Right kidney (tissue), 1 donor: ENCODE measurements around the gene ST3GAL3.

ENCODE experiments used
- DNase-seq: peaks from one replicate; pipeline ENCODE4 v3.0.0-alpha.2; 2016

Gene ST3GAL3

DNA sequence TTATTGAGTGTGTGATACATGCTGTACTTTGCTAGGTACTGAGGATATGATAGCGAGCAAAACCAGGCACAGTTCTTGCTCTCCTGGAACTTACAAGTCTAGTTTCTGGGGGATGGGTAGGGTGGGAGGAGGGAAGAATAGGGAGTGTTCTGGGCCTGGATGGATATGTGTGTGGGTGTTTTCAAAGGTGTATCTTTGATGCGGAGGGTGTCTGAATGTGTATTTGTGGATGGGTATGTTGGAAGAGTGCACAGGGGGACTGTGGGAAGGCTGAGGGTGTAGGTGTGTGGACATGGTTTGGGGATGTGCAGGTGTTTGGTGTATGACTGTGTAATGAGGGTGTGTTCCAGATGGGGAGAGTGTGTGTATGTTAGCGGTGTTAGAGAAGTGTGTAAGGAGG is 258.0 kb downstream of the ST3GAL3 start:
- DNase-seq: no peak

DNA sequence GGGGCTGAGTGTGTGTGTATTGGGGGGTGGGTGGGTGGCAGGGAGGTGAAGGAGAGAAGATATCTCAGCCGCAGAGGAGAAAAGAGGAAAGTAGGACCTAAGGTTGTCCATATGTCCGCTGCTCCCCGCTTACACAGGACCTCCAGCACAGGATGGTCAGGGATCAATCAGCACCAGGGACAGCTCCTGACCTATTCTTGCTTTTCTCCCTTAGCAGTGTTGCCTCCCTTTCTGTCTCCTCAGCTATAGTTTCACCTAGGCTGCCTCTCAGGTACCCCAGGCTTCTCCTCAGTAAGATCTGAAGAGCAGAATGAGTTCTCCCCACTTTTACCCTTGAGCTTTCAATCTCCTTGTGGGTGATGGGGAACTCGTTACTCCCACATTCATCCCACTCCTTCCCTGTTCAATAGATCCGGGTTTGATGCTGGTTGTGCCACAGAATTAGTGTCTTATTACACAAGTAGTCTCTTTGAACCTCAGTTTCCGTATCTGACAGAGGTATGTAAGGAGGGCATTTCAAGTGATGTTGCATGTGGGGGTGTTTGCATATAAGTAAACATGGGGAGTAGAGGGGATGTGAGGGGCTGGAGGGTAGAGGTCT is 261.1 kb downstream of the ST3GAL3 start:
- no peak for DNase-seq

DNA sequence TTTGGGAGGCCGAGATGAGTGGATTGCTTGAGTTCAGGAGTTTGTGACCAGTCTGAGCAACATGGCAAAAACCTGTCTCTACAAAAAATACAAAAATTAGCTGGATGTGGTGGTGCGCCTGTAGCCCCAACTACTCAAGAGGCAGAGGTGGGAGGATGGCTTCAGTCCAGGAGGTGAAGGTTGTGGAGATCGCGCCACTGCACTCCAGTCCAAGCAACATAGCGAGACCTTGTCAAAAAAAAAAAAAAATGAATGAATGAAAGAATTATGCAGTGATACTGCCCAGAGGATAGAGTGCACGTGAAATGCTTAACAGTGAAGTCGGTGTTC is 262.0 kb downstream of the ST3GAL3 start:
- DNase-seq: no peak

DNA sequence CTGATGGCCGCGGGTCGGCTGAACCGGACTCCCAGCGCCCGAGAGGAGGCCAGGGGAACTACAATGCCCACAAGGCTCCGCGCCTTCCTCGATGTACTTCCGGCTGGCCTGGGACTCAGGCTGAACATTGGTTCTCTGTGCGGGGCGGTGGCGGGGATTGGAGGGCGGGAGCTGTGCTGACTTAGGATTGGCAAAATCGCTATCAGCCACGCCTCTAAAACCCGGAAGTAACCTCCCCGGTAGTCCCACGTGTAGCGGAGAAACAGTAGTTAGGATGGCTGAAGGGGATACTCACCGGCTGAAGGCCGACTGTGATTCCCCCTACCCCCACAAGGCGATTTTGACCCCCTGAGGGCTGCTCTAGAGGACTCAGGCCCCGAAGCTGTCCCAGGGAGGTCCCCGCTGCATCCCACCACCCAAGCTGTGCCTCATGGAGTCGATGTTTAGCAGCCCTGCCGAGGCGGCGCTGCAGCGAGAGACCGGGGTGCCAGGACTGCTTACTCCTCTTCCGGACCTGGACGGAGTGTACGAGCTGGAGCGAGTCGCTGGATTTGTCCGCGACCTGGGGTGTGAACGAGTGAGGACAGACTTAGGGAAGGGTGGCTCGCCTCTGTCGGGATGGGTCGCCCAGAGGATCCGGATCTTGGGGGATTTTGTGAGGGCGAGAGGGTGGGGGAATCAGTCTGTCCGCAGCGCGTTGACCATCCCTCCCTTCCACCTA is 262.6 kb downstream of the ST3GAL3 start, which contains the start of gene DPH2:
Gene DPH2 (plus strand): TSS at position 265 of the 721 bp plus-strand sequence. CDS start 166 bp downstream, at position 431.
- peak; percentile 59 for DNase-seq

DNA sequence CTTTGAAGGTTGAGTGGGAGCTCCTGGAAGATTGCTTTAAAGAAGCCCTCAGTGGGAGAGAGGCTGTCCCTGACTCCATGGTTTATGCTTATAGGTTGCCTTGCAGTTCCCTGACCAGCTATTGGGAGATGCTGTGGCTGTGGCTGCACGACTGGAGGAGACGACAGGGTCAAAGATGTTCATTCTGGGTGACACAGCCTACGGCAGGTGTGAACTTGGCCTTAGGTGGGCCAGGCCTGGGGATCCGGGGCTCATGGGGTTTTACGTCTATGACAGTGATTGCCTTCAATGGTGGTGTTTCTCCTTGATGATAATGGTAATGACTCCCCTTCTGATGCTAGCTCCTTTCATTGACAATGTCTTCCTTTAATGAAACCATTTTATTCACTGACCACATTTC is 263.2 kb downstream of the ST3GAL3 start:
- DNase-seq: no peak

DNA sequence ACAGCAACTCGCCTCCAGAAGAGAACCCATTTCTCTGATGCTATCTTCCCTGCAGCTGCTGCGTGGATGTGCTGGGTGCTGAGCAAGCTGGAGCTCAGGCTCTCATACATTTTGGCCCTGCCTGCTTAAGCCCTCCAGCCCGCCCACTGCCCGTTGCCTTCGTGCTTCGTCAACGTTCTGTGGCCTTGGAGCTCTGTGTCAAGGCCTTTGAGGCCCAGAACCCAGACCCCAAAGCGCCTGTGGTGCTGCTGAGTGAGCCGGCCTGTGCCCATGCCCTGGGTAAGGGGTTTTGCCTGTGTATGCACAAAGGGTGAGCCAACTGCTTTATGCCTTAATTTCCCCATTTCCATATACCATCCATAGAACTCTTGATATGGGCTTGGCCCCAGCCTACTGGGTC is 263.6 kb downstream of the ST3GAL3 start:
- DNase-seq: no peak

DNA sequence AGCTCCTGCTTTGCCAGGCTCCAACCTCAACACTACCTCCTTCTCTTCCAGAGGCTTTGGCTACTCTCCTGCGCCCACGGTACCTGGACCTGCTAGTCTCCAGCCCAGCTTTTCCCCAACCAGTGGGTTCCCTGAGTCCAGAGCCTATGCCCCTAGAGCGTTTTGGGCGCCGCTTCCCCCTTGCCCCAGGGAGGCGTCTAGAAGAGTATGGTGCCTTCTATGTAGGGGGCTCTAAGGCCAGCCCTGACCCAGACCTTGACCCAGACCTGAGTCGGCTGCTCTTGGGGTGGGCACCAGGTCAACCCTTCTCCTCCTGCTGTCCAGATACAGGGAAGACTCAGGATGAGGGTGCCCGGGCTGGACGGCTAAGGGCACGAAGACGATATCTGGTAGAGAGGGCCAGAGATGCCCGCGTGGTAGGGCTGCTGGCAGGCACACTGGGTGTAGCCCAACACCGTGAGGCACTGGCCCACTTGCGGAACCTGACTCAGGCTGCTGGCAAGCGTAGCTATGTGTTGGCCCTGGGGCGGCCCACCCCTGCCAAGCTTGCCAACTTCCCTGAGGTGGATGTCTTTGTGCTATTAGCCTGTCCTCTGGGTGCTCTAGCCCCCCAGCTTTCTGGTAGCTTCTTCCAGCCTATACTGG is 264.1 kb downstream of the ST3GAL3 start:
- DNase-seq: no peak

DNA sequence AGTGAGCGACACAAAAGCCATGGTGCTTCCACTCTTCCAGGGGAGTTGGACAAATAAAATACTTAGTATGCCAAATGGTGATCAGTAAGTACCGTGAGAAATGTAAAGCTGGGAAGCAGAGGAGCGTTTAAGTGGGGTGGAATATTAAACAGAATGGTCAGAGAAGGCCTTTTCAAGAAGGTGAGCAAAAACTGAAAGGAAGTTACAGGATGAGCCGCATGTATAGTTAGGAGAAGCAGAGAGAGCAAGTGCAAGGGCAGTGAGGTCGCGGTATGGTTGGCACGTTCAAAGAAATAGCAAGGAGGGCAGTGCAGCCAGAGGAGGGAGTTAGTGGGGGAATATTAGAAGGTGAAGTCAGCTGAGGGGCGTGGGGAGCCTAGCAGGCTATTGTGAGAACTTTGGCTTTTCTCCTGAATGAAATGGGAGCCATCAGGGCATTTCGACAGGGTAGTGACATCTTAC is 266.7 kb downstream of the ST3GAL3 start:
- DNase-seq: no peak

DNA sequence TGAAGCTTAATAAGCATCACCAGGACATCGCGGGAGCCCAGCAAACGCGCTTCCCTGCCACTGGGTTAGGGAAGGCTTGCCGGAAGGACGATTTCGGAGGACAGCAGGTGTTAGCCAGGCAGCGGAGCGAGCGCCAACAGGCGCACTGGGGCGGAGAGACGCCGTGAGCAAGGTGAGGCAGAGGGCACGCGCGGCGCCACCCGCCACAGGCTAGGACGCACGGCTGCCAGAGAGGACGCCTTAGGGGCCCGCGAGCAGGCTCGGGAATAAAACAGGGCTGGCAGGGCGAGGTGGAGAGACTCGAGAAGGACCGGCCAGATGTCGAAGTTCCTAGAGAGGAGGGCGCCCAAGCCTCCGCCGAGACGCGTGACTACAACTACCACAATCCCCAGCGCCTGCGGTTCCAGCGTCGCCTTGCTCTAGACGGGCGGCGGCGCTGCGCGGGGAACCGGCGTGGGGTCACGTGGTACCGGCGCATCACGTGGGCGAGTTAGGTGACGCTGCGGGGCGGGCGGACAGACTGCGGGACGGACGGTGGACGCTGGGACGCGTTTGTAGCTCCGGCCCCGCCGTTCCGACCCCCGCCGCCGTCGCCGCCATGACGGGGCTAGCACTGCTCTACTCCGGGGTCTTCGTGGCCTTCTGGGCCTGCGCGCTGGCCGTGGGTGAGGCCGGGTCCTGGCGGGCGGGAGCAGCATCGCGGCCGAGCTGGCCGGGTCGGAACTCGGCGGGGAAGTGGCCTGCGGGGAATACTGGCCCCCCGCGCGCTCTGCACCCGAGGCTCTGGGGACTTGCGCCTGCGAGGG is 267.3 kb downstream of the ST3GAL3 start, which contains the start of gene ATP6V0B:
Gene ATP6V0B (plus strand): TSS at position 518 of the 806 bp plus-strand sequence. CDS start 81 bp downstream, at position 599.
- DNase-seq: peak; percentile 93

DNA sequence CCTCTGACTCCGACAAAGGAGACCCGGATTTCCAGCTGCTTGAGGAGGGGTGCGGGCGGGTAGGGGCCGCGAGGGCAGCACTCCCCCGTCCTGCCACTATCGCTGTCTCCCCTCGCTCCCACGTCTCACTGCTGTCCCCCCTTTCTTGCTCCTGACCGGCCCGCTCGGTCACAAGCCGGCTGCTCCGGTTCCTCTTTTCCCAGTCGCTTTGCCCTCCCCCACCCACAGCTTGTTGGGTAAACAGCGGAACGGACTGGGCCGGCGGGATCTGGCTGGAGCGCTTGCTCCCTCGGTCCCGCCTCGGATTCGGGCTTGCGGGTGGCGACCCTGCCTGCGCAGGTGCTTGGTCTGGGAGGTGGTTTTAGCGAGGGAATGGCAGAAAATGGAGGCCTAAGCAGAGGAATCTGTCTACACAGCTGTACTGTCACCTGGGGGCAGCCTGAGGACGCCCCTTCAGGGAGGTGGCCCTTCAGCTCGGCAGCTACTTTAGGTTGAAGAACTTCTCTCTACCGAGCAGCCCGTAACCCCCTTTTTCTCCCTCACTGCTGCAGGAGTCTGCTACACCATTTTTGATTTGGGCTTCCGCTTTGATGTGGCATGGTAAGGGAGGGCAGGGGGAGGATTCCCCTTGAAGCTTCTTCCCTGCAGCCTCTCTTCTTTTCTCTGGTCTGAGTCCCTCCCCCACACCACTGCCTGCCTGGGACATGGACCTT is 268.1 kb downstream of the ST3GAL3 start:
- no peak for DNase-seq

DNA sequence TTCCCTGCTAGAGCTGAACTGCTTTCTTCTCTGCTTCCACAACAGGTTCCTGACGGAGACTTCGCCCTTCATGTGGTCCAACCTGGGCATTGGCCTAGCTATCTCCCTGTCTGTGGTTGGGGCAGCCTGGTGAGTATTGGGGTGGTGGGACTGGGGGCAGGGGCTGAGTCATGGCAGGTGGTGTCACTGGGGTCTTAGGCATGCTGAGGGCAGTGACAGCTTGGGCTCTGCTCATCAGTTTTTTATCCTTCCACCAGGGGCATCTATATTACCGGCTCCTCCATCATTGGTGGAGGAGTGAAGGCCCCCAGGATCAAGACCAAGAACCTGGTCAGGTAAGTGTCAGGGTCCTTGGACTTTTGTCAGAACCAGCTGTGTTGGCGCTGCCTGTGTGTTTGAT is 268.7 kb downstream of the ST3GAL3 start:
- DNase-seq: no peak

DNA sequence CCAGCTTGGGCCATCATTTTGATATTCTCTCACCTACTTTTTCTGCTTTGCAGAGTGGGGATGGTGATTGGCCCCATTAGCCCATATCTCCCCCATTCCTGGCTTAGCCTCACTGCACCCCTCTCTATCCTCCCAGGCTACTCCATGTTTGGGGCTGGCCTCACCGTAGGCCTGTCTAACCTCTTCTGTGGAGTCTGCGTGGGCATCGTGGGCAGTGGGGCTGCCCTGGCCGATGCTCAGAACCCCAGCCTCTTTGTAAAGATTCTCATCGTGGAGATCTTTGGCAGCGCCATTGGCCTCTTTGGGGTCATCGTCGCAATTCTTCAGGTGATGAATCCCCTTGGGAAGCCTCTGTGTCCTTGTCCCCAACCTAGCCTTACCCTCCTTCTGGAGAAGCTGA is 269.6 kb downstream of the ST3GAL3 start:
- DNase-seq: no peak

DNA sequence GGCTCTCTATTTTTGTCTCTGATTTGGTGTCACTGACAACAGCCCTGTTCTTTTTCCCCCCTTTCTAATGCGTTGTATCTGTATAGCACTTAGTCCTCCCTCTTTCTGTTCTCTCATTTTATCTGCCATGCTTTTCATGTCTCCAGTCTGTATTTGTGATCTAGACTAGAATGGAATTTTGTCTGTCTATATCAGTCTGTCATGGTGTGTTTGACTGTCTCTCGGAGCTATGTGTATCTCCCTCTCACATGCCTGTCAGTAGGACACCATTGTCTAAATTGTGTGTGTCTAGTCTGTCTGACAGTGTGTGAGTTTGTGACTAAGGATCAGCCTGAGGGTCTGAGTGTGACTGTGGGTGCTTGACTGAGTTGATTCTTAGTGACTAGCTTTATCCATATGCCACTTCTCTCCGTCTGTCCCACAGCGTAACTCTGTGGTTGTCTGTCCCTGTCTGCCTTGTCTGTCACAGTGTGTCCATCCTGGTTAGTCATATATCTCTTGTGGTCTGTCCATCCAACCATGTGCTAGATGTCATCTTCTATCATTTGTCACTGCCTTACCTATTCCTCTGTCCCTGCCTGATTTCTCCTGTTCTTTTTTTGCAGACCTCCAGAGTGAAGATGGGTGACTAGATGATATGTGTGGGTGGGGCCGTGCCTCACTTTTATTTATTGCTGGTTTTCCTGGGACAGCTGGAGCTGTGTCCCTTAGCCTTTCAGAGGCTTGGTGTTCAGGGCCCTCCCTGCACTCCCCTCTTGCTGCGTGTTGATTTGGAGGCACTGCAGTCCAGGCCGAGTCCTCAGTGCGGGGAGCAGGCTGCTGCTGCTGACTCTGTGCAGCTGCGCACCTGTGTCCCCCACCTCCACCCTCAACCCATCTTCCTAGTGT is 270.3 kb downstream of the ST3GAL3 start:
- DNase-seq: no peak

DNA sequence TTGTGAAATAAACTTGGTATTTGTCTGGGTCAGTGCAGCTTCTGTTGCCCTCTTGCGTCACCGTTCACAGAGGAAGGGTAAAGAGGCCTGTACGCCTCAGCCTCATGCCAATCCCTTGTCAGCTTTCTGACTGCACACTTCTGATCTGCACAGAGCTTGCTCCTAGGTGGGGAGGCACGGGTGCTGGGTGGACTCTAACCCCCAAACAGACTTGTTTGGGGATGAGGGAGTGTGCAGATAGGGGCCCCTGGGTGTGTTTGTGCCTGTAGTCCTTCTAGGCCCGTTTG is 270.9 kb downstream of the ST3GAL3 start:
- DNase-seq: no peak

DNA sequence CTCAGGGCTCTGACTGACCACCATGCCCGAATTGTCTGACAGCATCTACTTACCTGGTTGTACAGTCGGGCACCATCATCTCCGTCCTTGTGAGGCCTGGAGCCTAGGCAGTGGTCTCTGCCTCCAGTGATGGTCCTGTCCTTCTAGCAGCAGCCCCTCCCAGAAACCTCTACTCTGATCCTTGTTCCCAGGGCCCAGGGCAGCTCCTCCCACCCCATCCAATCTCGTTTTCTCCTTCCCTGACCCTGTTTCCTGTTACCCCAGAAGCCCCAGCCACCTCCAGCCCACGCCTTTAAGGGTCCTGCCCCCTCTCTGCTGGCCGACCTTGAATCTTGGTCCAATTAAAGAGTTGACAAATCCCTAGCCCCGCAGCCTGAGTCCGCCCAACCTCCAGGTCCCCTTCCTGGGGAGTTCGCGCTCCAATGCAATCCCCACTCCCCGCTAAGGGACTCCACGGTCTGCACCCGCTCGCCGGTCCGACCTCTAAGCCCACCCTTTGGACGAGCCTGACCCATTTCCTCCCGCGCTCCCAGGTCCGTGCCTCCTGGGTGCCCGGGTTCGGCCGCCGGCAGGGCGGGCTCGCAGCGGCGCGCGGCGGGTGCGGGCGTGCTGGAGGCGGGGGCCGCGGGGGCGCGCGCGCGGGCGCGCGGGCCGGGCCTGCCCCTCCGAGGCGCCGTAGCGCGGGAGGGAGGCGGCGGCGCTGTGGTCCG is 271.4 kb downstream of the ST3GAL3 start, which contains the start of gene B4GALT2:
Gene B4GALT2 (plus strand): TSS at position 660 of the 710 bp plus-strand sequence. CDS start 1,951 bp downstream, outside the sequence.
- DNase-seq: peak; percentile 58

DNA sequence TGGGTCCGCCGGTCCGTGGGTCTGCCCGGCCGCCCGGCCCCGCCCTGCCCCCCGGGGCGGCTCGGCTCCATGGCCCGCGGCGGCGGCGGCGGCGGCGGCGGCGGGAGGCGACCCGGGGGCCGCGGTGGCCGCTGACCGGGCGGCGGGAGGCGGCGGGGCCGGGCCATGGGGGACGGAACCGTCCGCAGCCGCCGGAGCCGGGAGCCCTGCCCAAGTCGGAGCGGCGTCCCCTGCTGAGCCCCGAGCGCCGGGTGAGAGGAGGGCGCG is 271.9 kb downstream of the ST3GAL3 start:
- DNase-seq: no peak

DNA sequence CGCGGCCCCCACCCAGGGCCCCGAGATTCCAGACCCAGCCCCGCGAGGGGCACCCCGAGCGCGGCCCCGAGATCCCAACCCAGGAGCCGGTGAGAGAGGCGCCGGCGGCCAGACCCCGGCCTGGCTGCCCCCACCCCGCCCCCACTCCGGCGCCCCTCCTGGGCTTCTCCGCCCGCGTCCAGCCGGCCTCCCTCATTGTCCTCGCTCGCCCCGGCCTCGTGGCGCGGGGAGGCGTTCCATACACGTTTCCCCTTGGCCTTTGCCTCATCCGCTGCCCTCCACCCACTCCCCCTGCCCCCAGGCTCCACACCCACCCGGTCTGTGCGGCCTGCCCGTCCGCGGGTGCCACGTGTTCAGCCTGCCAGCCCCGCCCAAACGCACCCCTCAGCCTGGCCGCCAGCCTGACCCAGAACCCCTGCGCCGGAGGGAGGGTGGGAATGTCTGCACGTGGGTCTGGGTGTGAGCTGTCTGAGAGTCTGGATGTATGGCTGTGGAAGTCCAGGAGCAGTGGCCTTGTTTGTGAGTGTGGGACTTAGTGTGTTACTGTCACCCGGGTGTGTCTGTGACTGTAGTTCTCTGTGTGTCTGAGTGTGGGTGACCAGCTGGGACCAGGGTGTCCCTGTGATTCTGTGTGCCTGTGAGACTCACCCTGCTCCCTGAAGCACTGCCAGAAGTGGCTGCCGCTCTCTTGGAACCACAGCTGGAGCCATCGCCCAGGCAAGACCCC is 272.4 kb downstream of the ST3GAL3 start:
- peak; percentile 55 for DNase-seq

DNA sequence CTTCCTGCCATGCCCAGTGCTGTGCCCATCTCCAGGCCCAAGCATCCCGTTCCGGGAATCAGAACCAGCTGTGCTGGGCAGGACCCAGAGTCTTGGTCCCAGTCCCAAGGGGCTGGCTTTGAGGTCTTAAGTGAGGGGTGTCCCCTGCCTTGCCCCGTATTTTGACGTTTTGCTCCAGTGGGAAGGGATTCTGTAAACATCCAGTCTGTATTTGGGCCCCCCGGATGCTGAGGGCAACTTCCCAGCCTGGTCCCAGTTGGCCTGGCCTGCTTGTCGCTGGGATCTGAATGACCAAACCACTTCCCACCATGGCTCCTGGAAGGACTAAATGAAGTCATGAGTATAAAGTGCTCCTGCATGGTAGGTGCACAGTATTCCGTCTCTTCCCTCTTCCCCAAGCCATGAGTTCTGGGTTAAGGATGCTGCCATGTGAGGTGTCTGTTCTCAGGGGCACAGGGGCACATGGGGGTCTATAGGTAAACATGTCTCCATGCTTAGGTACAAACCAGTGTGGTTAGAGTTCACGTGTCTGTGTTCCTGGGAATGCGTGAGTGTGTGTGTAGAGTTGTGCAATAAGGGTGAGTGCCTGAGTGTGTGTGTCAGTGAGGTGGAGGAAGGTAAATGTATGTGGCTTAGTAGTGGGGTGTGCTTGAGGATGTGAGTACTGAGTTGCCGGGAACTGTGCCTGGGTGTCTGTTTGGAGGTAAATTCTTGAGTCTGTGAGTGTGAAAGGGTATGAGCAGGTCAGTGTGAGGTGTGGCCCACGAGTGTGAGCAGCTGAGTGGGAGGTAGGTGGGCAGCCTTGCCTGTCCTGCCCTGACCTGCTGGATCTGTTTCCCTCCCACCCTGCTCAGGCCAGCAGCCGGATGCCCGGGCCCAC is 273.2 kb downstream of the ST3GAL3 start:
- DNase-seq: no peak
